ENCODE data around the gene WWOX. TPM values are rescaled to one million over a fixed set of nuclear protein-coding genes. Genes with fewer than 3 reads are reported as not detected.
A peak's percentile ranks its signal among the peaks of the same experiment; 100 is the strongest.
"Not testable (repeated sequence)": the region's sequence is repeated elsewhere in the genome, so short reads cannot be mapped to it uniquely, and the experiment has no call there.

The WWOX gene
- total RNA-seq, 1 donor from 2014 or later: 43.2 TPM

GRCh38 chr16:79248351-79248750, 1148.9 kb downstream of the WWOX start:
- H3K9me3 Mint-ChIP-seq (ENCODE audit: low read depth): no peaks in the 10 kb centered on the region

DNA sequence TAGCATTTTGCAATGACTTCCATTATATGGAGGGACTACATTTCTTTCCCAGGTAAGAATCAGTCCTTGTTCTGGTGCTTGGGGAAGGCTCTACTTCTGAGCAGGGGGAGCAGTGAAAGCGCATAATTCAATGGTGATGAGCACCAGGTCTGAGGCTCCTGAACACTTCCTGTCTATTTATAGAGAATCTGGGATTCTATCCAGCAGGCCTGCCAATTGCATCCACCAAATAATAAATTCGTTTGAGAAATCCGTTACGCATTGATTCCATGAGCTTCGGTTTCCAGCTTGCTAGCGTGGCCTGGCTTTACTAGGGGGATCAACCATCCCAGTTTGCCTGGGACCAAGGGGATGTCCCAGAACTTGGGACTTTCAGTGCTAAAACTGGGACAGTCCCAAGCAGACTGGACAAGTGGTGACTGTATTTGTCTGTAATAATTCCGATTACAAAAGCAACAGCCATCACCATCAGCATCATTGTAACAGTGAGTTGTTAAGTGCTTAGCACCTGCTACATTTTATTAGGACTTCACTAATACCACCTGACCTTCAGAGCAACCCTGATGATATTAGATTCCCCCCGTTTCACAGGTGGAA, 1151.1 kb downstream of the WWOX start:
- Mint-ChIP-seq H3K27me3 (peaks cover 4% of the 10 kb centered on the region), H3K27ac (no peak overlapping the region), H3K4me3 (ENCODE audit: low read depth) (no peak overlapping the region), H3K4me1 (ENCODE audit: low read depth) (peaks cover 13% of the 10 kb centered on the region), H3K9me3 (ENCODE audit: low read depth) (no peaks in the 10 kb centered on the region), H3K36me3 (ENCODE audit: insufficient read depth) (no peaks in the 10 kb centered on the region)
- DNase-seq (ENCODE audit: low spot score, unreplicated experiment): no peak
- TF ChIP-seq, protein P1, sequence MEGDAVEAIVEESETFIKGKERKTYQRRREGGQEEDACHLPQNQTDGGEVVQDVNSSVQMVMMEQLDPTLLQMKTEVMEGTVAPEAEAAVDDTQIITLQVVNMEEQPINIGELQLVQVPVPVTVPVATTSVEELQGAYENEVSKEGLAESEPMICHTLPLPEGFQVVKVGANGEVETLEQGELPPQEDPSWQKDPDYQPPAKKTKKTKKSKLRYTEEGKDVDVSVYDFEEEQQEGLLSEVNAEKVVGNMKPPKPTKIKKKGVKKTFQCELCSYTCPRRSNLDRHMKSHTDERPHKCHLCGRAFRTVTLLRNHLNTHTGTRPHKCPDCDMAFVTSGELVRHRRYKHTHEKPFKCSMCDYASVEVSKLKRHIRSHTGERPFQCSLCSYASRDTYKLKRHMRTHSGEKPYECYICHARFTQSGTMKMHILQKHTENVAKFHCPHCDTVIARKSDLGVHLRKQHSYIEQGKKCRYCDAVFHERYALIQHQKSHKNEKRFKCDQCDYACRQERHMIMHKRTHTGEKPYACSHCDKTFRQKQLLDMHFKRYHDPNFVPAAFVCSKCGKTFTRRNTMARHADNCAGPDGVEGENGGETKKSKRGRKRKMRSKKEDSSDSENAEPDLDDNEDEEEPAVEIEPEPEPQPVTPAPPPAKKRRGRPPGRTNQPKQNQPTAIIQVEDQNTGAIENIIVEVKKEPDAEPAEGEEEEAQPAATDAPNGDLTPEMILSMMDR (IDR thresholded peaks at IDR 0.05; ENCODE audit: unreplicated experiment): no peak

More at GRCh38 chr16:79248351-79248750, 1148.9 kb downstream of the WWOX start:
- Mint-ChIP-seq H3K4me1 (ENCODE audit: low read depth) (peaks cover 5% of the 10 kb centered on the region), H3K4me3 (ENCODE audit: low read depth) (no peak overlapping the region), H3K27me3 (no peaks in the 10 kb centered on the region), H3K27ac (no peak overlapping the region), H3K36me3 (ENCODE audit: insufficient read depth) (no peaks in the 10 kb centered on the region)
- TF ChIP-seq, protein P1 (IDR thresholded peaks at IDR 0.05; ENCODE audit: unreplicated experiment): no peak
- DNase-seq (ENCODE audit: low spot score, unreplicated experiment): no peak

- Mint-ChIP-seq H3K9me3 (ENCODE audit: low read depth) (no peaks in the 10 kb centered on the region), H3K36me3 (ENCODE audit: insufficient read depth) (no peaks in the 10 kb centered on the region), H3K27me3 (peaks cover 8% of the 10 kb centered on the region), H3K27ac (no peak overlapping the region), H3K4me1 (ENCODE audit: low read depth) (peaks cover 13% of the 10 kb centered on the region), H3K4me3 (ENCODE audit: low read depth) (no peak overlapping the region)
- no peak for DNase-seq (ENCODE audit: low spot score, unreplicated experiment)
- TF ChIP-seq, protein P1 (IDR thresholded peaks at IDR 0.05; ENCODE audit: unreplicated experiment): no peak
These were observed 1153.7 kb downstream of the WWOX start for GRCh38 chr16:79253100-79253631.

GRCh38 chr16:79257953-79258490, 1158.6 kb downstream of the WWOX start:
- Mint-ChIP-seq H3K36me3 (ENCODE audit: insufficient read depth) (no peaks in the 10 kb centered on the region), H3K9me3 (ENCODE audit: low read depth) (no peaks in the 10 kb centered on the region), H3K4me3 (ENCODE audit: low read depth) (no peak overlapping the region), H3K27ac (no peak overlapping the region), H3K27me3 (peaks cover 13% of the 10 kb centered on the region), H3K4me1 (ENCODE audit: low read depth) (peaks cover 11% of the 10 kb centered on the region)
- TF ChIP-seq, protein P1 (IDR thresholded peaks at IDR 0.05; ENCODE audit: unreplicated experiment): no peak
- DNase-seq (ENCODE audit: low spot score, unreplicated experiment): no peak

DNA sequence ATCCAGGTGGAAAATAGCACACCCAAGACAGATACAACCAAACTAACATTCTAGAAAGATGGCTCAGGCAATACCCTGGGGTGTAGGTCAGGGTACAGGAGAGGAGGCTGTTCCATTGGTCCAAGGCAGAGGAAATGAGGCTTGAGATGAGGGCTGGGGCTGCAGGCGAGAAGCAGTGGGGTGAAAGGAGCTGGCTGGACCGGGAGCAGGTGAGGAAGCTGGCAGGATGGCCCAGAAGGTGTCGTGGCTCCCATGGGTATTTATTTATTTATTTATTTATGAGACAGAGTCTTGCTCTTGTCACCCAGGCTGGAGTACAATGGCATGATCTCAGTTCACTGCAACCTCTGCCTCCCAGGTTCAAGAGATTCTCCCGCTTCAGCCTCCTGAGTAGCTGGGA, 1161.4 kb downstream of the WWOX start:
- H3K9me3 Mint-ChIP-seq (ENCODE audit: low read depth); H3K4me1 Mint-ChIP-seq (ENCODE audit: low read depth); DNase-seq (ENCODE audit: low spot score, unreplicated experiment); H3K4me3 Mint-ChIP-seq (ENCODE audit: low read depth); H3K27me3 Mint-ChIP-seq; H3K36me3 Mint-ChIP-seq (ENCODE audit: insufficient read depth); H3K27ac Mint-ChIP-seq: not testable (repeated sequence)

- Mint-ChIP-seq H3K27ac (no peak overlapping the region), H3K9me3 (ENCODE audit: low read depth) (no peaks in the 10 kb centered on the region), H3K4me3 (ENCODE audit: low read depth) (no peak overlapping the region), H3K4me1 (ENCODE audit: low read depth) (no peaks in the 10 kb centered on the region), H3K36me3 (ENCODE audit: insufficient read depth) (no peaks in the 10 kb centered on the region), H3K27me3 (peaks cover 10% of the 10 kb centered on the region)
- DNase-seq (ENCODE audit: low spot score, unreplicated experiment): peak; percentile 12
- TF ChIP-seq, protein P1 (IDR thresholded peaks at IDR 0.05; ENCODE audit: unreplicated experiment): peak; percentile 65
These were observed 1162.1 kb downstream of the WWOX start for GRCh38 chr16:79261481-79261940.
